Keratinocyte (primary cell): ENCODE results near the gene NLRP9. TPM values are rescaled to one million over a fixed set of nuclear protein-coding genes. Genes with fewer than 3 reads are reported as not detected.

ENCODE experiments used
- DNase-seq: peaks from one replicate; pipeline ENCODE4 v3.0.0-alpha.2; 2011; ENCODE audit warnings: low read depth, missing footprints, low spot score
- FAIRE-seq: peaks from 2 replicates; lab custom pipeline; 2011; peaks lifted over from hg19 to GRCh38; lab: Jason Lieb, UNC
- H2AFZ ChIP-seq: 2 replicates; pipeline ENCODE4 v1.6.0; 2012; ENCODE audit warnings: low read length, control low read depth, inconsistent platforms; ENCODE audit not compliant: control insufficient read depth
- H3K27ac ChIP-seq: 2 replicates; pipeline ENCODE4 v1.5.1; 2011; ENCODE audit warnings: low read length; ENCODE audit not compliant: control insufficient read depth, insufficient read depth
- H3K27me3 ChIP-seq: 3 replicates; pipeline ENCODE4 v1.6.0; 2011; ENCODE audit warnings: low read length; ENCODE audit not compliant: control insufficient read depth, insufficient read depth; ENCODE audit errors: extremely low read depth
- H3K36me3 ChIP-seq, 2 experiments: 2 replicates in 1 of 2; 3 replicates in 1 of 2; pipeline ENCODE4 v1.5.1; 2011; ENCODE audit warnings: low read length in 2 of 2, mild to moderate bottlenecking in 1 of 2; ENCODE audit not compliant: control insufficient read depth in 2 of 2, insufficient read depth in 2 of 2; ENCODE audit errors: extremely low read depth in 1 of 2
- H3K4me1 ChIP-seq: 3 replicates; pipeline ENCODE4 v1.5.1; 2011; ENCODE audit warnings: low read length; ENCODE audit not compliant: control insufficient read depth, insufficient read depth; ENCODE audit errors: extremely low read depth
- H3K4me2 ChIP-seq: 3 replicates; pipeline ENCODE4 v1.6.0; 2011; ENCODE audit warnings: low read depth, low read length; ENCODE audit not compliant: control insufficient read depth, insufficient read depth; ENCODE audit errors: extremely low read depth
- H3K4me3 ChIP-seq, 3 experiments: fragments of 200-600 bp in 1 of 3; sonication (generic) in 1 of 3; 2 replicates in 2 of 3; 3 replicates in 1 of 3; pipeline ENCODE4 v1.5.1; 2011 to 2016; ENCODE audit warnings: low read length in 3 of 3, mild to moderate bottlenecking in 3 of 3, control low read depth in 2 of 3, inconsistent platforms in 1 of 3, low read depth in 1 of 3, mixed read lengths in 1 of 3, mixed run types in 1 of 3, moderate library complexity in 1 of 3; ENCODE audit not compliant: control insufficient read depth in 2 of 3, insufficient read depth in 2 of 3; ENCODE audit errors: extremely low read depth in 1 of 3
- H3K79me2 ChIP-seq: 2 replicates; pipeline ENCODE4 v1.6.0; 2012; ENCODE audit warnings: low read length; ENCODE audit not compliant: control insufficient read depth, insufficient read depth
- H3K9ac ChIP-seq: 3 replicates; pipeline ENCODE4 v1.6.0; 2011; ENCODE audit warnings: low read length; ENCODE audit not compliant: control insufficient read depth, insufficient read depth; ENCODE audit errors: extremely low read depth
- H3K9me1 ChIP-seq: 3 replicates; pipeline ENCODE4 v1.6.0; 2011; ENCODE audit warnings: low read length; ENCODE audit not compliant: control insufficient read depth, insufficient read depth; ENCODE audit errors: extremely low read depth
- H3K9me3 ChIP-seq: 2 replicates; pipeline ENCODE4 v1.5.1; 2012; ENCODE audit warnings: low read depth, low read length; ENCODE audit not compliant: control insufficient read depth
- H4K20me1 ChIP-seq: 3 replicates; pipeline ENCODE4 v1.6.0; 2011; ENCODE audit warnings: low read length; ENCODE audit not compliant: control insufficient read depth, insufficient read depth; ENCODE audit errors: extremely low read depth
- EZH2 ChIP-seq: IDR thresholded peaks from one replicate; pipeline ENCODE4 v1.6.1; 2012; ENCODE audit warnings: inconsistent platforms, mild to moderate bottlenecking, low read length, moderate library complexity
- dilution Hi-C: fragments of 300-500 bp; cut with MboI; formaldehyde crosslinking; loops from one replicate; pipeline ENCODE4 v1.7.0; 2020; ENCODE audit warnings: low sequenced_read_pairs; ENCODE audit not compliant: extremely low pct_ligation_motif_present
- polyA plus RNA-seq, 5 experiments: library from polyadenylated mRNA; depleted of rRNA in 3 of 5; stranded (reverse) in 3 of 5; stranded (forward) in 1 of 5; unstranded in 1 of 5; fragments of >200 nt; gene quantifications; 1 replicate in 1 of 5; 2 replicates in 3 of 5; 3 replicates in 1 of 5; pipeline versions ENCODE4 v1.2.1 to v1.2.3, GENCODE V29; 2011 to 2012; ENCODE audit warnings: missing spikeins in 2 of 5, low read depth in 1 of 5, low replicate concordance in 1 of 5
- TF ChIP-seq, protein P1 (sequence below), 3 experiments: IDR thresholded peaks in 1 of 3; conservative IDR thresholded peaks in 1 of 3; optimal IDR thresholded peaks in 1 of 3; 2 replicates in 2 of 3; 3 replicates in 1 of 3; pipeline versions ENCODE3 to v1.5.1; 2011; ENCODE audit warnings: low read length in 3 of 3, mild to moderate bottlenecking in 3 of 3, moderate library complexity in 2 of 3, control low read depth in 1 of 3, inconsistent platforms in 1 of 3; ENCODE audit not compliant: insufficient read depth in 2 of 3; ENCODE audit errors: extremely low read depth in 1 of 3

The NLRP9 gene
- polyA plus RNA-seq, 1 donor (not counting 4 experiments of a cell fraction or from before 2014, with no cell fraction given) = not detected

DNA sequence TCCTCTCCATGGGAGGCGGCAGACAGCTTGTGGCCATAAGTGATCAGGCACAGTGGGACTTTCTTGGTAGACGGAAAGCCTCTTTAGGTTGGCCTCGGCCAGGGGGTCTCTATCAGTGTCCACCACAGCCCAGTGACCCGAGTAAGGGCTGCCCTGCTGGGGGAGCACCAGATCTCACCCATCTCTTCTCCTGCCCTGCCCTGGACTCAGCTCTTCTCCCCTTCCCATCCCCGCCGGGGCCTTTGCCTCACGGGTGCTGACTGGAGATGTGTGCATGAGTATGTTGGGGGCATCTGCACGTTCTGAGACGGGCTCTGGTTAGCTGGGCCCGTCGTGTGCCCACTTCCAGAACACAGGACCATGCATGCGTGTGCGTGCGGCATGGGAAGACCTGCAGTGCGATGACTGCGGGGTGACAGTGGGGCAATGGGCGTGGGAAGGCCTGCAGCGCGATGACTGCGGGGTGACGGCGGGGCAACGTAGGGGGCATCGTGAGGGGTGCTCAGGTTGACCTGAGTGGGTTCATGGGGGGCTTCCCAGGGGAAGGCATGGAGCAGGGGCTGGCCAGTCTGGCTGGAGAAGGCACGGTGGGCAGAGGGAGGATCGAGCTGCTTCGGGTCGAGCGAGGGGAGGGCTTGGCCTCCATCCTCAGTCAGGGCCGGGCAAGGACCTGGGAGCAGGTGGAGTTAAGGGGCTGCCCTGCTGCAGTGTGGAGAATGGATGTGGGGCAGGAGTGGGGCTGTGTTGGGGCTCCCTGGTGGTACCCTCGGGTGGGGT, 47.2 kb downstream of the NLRP9 start:
- dilution Hi-C loops = no loop called here
- TF ChIP-seq, protein P1, sequence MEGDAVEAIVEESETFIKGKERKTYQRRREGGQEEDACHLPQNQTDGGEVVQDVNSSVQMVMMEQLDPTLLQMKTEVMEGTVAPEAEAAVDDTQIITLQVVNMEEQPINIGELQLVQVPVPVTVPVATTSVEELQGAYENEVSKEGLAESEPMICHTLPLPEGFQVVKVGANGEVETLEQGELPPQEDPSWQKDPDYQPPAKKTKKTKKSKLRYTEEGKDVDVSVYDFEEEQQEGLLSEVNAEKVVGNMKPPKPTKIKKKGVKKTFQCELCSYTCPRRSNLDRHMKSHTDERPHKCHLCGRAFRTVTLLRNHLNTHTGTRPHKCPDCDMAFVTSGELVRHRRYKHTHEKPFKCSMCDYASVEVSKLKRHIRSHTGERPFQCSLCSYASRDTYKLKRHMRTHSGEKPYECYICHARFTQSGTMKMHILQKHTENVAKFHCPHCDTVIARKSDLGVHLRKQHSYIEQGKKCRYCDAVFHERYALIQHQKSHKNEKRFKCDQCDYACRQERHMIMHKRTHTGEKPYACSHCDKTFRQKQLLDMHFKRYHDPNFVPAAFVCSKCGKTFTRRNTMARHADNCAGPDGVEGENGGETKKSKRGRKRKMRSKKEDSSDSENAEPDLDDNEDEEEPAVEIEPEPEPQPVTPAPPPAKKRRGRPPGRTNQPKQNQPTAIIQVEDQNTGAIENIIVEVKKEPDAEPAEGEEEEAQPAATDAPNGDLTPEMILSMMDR (optimal IDR thresholded peaks at IDR 0.05 in 1 of 3, IDR thresholded peaks at IDR 0.05 in 1 of 3, conservative IDR thresholded peaks at IDR 0.05 in 1 of 3; ENCODE audit: extremely low read depth in 1 of 3, insufficient read depth in 2 of 3, low read length in 3 of 3) = no peak
- no peak for TF ChIP-seq EZH2
- Histone ChIP-seq H3K9me1 (no peaks in the 10 kb centered on the region), H3K4me2 (no peak overlapping the region), H3K4me1 (no peaks in the 10 kb centered on the region), H3K79me2 (peaks cover 19% of the 10 kb centered on the region), H3K9ac (no peak overlapping the region), H3K27ac (no peak overlapping the region), H3K27me3 (no peaks in the 10 kb centered on the region), H4K20me1 (no peaks in the 10 kb centered on the region), H3K9me3 (no peaks in the 10 kb centered on the region), H2AFZ (no peak overlapping the region), H3K4me3 (no peak overlapping the region), H3K36me3 (peaks cover 11 to 33% of the 10 kb centered on the region in 2 experiments)
- DNase-seq = no peak
- FAIRE-seq = no peak

DNA sequence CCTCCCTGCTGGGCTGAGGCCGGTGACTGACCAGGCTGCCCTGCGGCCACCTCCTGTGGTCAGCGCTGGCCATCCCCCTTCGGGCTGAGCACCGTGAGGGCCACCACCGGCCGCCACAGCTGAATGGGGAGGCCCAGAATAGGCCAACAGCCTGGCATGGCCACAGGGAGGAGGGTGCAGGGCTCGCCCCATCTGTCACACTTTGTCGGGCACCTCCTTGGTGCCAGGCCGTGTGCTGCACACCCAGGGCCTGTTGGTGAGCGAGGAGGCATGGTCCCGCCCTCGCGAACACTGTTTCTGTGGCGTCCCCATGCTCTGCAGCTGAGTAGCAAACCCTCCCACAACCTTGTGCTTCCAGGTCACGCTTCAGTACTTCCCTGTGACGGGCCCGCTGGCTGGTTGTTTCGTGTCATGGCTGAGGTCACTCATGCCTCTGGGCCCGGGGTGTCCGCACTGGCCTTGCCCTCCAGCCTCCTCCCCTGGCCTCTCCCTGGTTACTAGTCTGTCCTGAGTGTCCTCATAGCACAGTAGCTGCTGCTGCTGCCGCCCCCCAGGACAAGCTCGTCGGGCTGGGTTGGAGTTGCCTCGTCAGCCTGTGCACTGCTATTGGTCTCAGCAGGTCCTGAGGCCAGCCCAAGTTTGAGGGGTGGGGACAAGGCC, 48.0 kb downstream of the NLRP9 start:
- Histone ChIP-seq H3K79me2 (peaks cover 26% of the 10 kb centered on the region), H3K9me1 (no peaks in the 10 kb centered on the region), H3K9ac (no peak overlapping the region), H3K4me2 (no peak overlapping the region), H3K36me3 (peaks cover 19 to 34% of the 10 kb centered on the region in 2 experiments), H3K27ac (no peak overlapping the region), H3K4me3 (no peak overlapping the region), H3K27me3 (no peaks in the 10 kb centered on the region), H3K9me3 (no peaks in the 10 kb centered on the region), H3K4me1 (no peaks in the 10 kb centered on the region), H2AFZ (no peak overlapping the region), H4K20me1 (no peaks in the 10 kb centered on the region)
- FAIRE-seq = no peak
- TF ChIP-seq EZH2 = no peak
- TF ChIP-seq, protein P1 (optimal IDR thresholded peaks at IDR 0.05 in 1 of 3, IDR thresholded peaks at IDR 0.05 in 1 of 3, conservative IDR thresholded peaks at IDR 0.05 in 1 of 3; ENCODE audit: extremely low read depth in 1 of 3, insufficient read depth in 2 of 3, low read length in 3 of 3) = no peak
- DNase-seq = no peak
- dilution Hi-C loops = no loop called here
